Measurements from ENCODE around the gene SHC3.

The SHC3 gene

DNA sequence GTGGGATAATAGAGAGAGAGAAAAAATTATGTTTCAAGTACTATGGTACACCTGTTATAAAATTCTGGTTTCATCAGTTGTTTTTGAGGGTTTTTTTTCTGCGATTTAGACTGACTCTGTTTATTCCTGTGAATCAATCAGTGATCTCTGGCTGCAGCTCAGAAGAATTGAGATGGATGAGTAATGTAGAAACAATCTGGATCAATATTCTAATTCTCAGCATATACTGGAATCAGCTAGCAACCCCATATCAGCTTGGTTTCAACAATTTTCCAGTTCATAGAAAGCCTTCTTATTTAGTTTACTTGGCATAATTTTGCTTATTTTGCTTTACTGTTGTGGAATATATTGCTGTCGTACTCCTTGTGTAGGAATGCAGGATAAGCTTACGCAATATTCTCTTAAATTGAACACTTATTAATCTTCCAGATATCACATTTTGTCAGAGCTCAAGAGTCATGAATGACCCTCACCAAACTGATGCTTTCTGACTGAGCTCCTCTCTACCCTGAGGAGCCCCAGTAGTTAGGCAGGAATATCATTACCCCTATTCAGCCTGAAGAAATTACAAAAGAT is 42.9 kb downstream of the SHC3 start:
- no peak for TF ChIP-seq CTCF (IDR thresholded peaks at IDR 0.05; ENCODE audit: control insufficient read depth, extremely low read depth, insufficient read depth)
- no peak for DNase-seq (ENCODE audit: low read depth)
- H3K4me3 ChIP-seq (ENCODE audit: low read depth, low read length): no peak overlapping the region

DNA sequence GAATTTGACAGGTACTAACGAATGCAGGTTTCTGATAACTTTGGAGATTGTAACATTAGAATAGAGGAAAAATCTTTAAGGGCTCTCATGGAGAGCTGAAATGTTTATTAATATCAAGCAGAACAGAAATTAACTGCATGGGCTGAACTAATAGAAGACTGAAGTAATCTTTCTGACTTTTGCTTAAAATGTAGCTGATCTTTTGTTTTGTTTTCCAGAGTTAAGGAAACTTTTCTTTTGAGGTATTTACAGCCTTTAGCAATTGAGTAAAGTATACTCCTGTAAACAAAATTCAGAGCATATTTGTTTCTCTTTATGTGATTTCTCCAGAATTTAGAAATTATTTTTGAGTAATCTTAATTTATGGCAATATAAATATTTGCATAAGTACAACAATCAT is 43.9 kb downstream of the SHC3 start:
- H3K4me3 ChIP-seq (ENCODE audit: low read depth, low read length): no peak overlapping the region
- no peak for TF ChIP-seq CTCF (IDR thresholded peaks at IDR 0.05; ENCODE audit: control insufficient read depth, extremely low read depth, insufficient read depth)
- DNase-seq (ENCODE audit: low read depth): no peak

GRCh38 chr9:89122949-89123348 is 55.7 kb downstream of the SHC3 start:
- H3K4me3 ChIP-seq (ENCODE audit: low read depth, low read length): no peak overlapping the region
- no peak for DNase-seq (ENCODE audit: low read depth)
- no peak for TF ChIP-seq CTCF (IDR thresholded peaks at IDR 0.05; ENCODE audit: control insufficient read depth, extremely low read depth, insufficient read depth)

DNA sequence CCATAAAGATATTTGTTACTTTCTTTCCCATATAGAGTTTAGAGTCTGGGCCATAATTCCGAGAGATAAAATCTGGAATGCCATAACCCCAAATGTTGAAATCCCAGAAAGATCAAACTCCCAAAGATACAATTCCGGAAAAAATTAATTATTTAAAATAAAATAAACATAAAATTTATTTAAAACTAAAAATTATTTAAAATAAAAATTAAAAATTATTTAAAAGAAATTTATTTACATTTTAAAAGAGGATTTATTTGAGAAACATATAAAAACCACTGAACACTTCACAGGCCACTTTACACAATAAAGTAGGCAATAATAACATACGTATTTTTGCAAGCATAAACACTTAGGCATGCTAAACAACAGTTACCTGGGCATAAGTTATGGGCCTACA is 57.9 kb downstream of the SHC3 start:
- DNase-seq (ENCODE audit: low read depth): no peak
- H3K4me3 ChIP-seq (ENCODE audit: low read depth, low read length): no peak overlapping the region
- no peak for TF ChIP-seq CTCF (IDR thresholded peaks at IDR 0.05; ENCODE audit: control insufficient read depth, extremely low read depth, insufficient read depth)

- no peak for TF ChIP-seq CTCF (IDR thresholded peaks at IDR 0.05; ENCODE audit: control insufficient read depth, extremely low read depth, insufficient read depth)
- H3K4me3 ChIP-seq (ENCODE audit: low read depth, low read length): no peak overlapping the region
Measured at GRCh38 chr9:89116805-89117192, 61.8 kb downstream of the SHC3 start.

DNA sequence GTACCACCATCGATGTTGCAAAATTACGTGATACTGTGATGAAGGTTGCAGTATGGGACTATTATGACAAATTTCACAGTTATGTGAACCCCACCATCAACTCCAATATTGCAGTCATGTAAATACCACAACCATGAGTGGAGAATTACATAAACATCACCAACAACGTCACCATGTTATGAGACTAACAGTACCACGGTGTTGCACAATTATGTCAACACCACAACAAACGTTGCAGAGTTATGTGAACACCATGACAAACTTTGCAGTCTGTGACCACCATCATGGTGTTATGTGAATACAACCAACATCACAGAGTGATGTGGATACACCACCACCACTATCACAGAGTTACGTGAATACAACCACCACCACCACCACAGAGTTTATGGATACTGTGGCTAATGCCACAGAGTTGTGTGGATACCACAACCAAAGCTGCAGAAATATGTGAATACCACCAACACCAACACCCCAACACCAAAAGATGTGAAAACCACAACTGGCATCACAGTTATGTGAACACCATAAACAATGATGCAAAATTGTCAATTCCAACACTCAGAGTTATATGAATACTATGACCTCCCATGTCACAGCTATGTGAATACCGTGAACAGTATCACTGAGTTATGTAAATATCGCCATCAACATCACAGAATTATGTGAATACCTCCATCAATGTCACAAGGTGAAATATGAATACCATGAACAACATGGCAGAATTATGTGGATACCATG is 62.4 kb downstream of the SHC3 start:
- TF ChIP-seq CTCF (IDR thresholded peaks at IDR 0.05; ENCODE audit: control insufficient read depth, extremely low read depth, insufficient read depth): no peak
- no peak for DNase-seq (ENCODE audit: low read depth)
- H3K4me3 ChIP-seq (ENCODE audit: low read depth, low read length): no peak overlapping the region

More at GRCh38 chr9:89116805-89117192, 61.8 kb downstream of the SHC3 start:
- no peak for DNase-seq (ENCODE audit: low read depth)

DNA sequence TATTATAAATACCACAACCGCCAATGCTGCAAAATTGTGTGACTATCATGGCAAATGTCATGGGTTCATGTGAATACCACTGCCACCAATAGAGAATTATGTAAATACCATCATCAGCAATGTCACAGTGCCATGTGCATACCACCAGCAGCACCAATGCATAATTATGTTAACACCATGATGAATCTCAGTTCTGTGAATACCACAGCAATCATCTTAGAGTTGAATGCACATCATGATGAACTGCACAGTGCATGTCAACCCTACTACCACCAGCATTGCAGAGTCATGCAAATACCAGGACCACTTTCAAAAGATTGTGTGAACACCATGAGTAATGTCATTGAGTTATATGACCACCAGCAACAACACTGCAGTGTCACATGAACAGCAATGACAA is 63.2 kb downstream of the SHC3 start:
- no peak for TF ChIP-seq CTCF (IDR thresholded peaks at IDR 0.05; ENCODE audit: control insufficient read depth, extremely low read depth, insufficient read depth)
- H3K4me3 ChIP-seq (ENCODE audit: low read depth, low read length): no peak overlapping the region
- no peak for DNase-seq (ENCODE audit: low read depth)

All from LNCaP clone FGC (cell line).